ENCODE results near the gene APOO. TPM values are rescaled to one million over a fixed set of nuclear protein-coding genes. Genes with fewer than 3 reads are reported as not detected.

The APOO gene
- total and polyA plus RNA-seq, 2 of the 13 experiments (the other 11 are each of a cell fraction or from before 2014, with no cell fraction given) = 9.7 to 22.1 TPM

DNA sequence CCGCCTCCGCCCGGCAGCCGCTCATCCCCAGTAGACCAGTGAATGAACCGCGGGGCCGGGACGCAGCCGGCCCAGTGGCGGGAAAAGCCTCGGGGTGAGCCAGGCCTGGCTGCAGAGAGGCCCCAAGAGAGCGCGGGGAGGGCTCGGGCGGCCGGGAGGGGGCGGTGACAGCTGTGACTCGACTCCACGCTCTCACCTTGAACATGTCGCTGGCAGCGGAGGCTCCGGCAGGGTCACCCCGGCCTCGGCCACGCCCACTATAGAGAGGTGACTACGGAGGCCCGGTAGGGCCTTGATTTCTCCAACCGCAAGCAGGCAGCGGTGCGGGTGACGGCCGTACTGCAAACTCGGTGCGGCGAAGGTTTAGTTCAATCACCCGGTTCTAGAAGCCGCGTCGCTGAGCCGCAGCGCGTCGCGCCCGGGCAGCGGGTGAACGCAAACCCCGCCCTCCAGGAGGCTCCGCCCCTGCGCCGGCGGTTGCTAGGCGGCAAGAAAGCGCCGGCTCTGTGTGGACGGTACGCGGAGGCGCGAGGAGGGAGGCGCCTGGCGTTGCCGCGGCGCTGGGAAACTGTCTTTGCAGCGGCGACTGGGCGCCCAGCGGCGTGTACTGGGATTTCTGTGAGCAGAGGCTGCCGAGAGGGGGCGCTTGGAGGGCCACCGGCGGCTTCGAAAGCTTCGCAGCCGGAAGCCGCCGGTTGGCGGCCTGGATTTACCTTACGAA is at the start of gene APOO, which contains the start of gene CXorf58 (continued):
- TF ChIP-seq SKI (IDR thresholded peaks at IDR 0.05; ENCODE audit: partially characterized antibody) (peak; percentile 35), ZNF746 (CRISPR knock-in tag; IDR thresholded peaks at IDR 0.05) (no peak), IKZF1 (IDR thresholded peaks at IDR 0.05) (no peak), ZFP41 (CRISPR knock-in tag; IDR thresholded peaks at IDR 0.05; ENCODE audit: borderline replicate concordance) (no peak), MYC (CRISPR knock-in tag; IDR thresholded peaks at IDR 0.05; ENCODE audit: borderline replicate concordance) (peak; percentile 55; the same call in 1 of the 2 replicates), CAMTA2 (CRISPR knock-in tag; IDR thresholded peaks at IDR 0.05; ENCODE audit: borderline replicate concordance) (no peak), SP140L (CRISPR knock-in tag; IDR thresholded peaks at IDR 0.05; ENCODE audit: borderline replicate concordance) (no peak), ZNF720 (CRISPR knock-in tag; IDR thresholded peaks at IDR 0.05) (no peak), ZKSCAN1 (IDR thresholded peaks at IDR 0.05; ENCODE audit: low read length) (no peak), ZFX (CRISPR knock-in tag; IDR thresholded peaks at IDR 0.05; ENCODE audit: low read depth) (peak; percentile 76)
- TF ChIP-seq, protein P1, sequence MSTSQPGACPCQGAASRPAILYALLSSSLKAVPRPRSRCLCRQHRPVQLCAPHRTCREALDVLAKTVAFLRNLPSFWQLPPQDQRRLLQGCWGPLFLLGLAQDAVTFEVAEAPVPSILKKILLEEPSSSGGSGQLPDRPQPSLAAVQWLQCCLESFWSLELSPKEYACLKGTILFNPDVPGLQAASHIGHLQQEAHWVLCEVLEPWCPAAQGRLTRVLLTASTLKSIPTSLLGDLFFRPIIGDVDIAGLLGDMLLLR (CRISPR knock-in tag; IDR thresholded peaks at IDR 0.05) = no peak
- TF ChIP-seq, protein P2, sequence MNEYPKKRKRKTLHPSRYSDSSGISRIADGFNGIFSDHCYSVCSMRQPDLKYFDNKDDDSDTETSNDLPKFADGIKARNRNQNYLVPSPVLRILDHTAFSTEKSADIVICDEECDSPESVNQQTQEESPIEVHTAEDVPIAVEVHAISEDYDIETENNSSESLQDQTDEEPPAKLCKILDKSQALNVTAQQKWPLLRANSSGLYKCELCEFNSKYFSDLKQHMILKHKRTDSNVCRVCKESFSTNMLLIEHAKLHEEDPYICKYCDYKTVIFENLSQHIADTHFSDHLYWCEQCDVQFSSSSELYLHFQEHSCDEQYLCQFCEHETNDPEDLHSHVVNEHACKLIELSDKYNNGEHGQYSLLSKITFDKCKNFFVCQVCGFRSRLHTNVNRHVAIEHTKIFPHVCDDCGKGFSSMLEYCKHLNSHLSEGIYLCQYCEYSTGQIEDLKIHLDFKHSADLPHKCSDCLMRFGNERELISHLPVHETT (CRISPR knock-in tag; conservative IDR thresholded peaks at IDR 0.05) = peak; percentile 76; the same call in 1 of the 2 replicates
- TF ChIP-seq, protein P3, sequence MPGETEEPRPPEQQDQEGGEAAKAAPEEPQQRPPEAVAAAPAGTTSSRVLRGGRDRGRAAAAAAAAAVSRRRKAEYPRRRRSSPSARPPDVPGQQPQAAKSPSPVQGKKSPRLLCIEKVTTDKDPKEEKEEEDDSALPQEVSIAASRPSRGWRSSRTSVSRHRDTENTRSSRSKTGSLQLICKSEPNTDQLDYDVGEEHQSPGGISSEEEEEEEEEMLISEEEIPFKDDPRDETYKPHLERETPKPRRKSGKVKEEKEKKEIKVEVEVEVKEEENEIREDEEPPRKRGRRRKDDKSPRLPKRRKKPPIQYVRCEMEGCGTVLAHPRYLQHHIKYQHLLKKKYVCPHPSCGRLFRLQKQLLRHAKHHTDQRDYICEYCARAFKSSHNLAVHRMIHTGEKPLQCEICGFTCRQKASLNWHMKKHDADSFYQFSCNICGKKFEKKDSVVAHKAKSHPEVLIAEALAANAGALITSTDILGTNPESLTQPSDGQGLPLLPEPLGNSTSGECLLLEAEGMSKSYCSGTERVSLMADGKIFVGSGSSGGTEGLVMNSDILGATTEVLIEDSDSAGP (CRISPR knock-in tag; IDR thresholded peaks at IDR 0.05; ENCODE audit: borderline replicate concordance) = peak; percentile 84; the same call in 1 of the 2 replicates
- TF ChIP-seq, protein P4, sequence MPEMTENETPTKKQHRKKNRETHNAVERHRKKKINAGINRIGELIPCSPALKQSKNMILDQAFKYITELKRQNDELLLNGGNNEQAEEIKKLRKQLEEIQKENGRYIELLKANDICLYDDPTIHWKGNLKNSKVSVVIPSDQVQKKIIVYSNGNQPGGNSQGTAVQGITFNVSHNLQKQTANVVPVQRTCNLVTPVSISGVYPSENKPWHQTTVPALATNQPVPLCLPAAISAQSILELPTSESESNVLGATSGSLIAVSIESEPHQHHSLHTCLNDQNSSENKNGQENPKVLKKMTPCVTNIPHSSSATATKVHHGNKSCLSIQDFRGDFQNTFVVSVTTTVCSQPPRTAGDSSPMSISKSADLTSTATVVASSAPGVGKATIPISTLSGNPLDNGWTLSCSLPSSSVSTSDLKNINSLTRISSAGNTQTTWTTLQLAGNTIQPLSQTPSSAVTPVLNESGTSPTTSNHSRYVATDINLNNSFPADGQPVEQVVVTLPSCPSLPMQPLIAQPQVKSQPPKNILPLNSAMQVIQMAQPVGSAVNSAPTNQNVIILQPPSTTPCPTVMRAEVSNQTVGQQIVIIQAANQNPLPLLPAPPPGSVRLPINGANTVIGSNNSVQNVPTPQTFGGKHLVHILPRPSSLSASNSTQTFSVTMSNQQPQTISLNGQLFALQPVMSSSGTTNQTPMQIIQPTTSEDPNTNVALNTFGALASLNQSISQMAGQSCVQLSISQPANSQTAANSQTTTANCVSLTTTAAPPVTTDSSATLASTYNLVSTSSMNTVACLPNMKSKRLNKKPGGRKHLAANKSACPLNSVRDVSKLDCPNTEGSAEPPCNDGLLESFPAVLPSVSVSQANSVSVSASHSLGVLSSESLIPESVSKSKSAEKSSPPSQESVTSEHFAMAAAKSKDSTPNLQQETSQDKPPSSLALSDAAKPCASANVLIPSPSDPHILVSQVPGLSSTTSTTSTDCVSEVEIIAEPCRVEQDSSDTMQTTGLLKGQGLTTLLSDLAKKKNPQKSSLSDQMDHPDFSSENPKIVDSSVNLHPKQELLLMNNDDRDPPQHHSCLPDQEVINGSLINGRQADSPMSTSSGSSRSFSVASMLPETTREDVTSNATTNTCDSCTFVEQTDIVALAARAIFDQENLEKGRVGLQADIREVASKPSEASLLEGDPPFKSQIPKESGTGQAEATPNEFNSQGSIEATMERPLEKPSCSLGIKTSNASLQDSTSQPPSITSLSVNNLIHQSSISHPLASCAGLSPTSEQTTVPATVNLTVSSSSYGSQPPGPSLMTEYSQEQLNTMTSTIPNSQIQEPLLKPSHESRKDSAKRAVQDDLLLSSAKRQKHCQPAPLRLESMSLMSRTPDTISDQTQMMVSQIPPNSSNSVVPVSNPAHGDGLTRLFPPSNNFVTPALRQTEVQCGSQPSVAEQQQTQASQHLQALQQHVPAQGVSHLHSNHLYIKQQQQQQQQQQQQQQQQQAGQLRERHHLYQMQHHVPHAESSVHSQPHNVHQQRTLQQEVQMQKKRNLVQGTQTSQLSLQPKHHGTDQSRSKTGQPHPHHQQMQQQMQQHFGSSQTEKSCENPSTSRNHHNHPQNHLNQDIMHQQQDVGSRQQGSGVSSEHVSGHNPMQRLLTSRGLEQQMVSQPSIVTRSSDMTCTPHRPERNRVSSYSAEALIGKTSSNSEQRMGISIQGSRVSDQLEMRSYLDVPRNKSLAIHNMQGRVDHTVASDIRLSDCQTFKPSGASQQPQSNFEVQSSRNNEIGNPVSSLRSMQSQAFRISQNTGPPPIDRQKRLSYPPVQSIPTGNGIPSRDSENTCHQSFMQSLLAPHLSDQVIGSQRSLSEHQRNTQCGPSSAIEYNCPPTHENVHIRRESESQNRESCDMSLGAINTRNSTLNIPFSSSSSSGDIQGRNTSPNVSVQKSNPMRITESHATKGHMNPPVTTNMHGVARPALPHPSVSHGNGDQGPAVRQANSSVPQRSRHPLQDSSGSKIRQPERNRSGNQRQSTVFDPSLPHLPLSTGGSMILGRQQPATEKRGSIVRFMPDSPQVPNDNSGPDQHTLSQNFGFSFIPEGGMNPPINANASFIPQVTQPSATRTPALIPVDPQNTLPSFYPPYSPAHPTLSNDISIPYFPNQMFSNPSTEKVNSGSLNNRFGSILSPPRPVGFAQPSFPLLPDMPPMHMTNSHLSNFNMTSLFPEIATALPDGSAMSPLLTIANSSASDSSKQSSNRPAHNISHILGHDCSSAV (CRISPR knock-in tag; IDR thresholded peaks at IDR 0.05; ENCODE audit: borderline replicate concordance) = no peak
